Activated naive CD4-positive, alpha-beta T cell treated with Interleukin-2 at 50 U/mL for 16 hours (primary cell): ENCODE results near the gene RBMY1F.
"Not testable (repeated sequence)": the region's sequence is repeated elsewhere in the genome, so short reads cannot be mapped to it uniquely, and the experiment has no call there.

ENCODE experiments used
- DNase-seq: peaks from one replicate; pipeline ENCODE4 v3.0.0-alpha.2; 2020

The RBMY1F gene

DNA sequence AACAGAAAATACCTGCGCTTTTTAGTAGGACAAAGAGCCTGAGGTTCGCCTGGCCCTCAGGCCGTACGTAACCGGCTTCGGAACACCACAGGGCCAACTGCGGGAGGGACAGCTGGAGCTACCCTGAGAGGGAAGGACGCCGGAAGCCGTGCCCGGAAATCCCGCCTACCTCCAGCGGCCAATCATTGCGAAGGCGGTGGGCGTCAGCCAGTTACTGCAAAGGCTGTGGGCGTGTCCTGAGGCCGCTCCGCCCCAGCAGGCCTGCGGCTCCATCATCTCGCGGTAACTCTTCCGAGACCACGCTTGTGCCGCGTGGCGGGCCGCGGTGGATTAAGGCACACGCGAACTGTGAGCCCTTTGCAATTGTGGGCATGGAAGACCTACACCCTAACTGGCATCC is at the start of gene RBMY1F:
RBMY1F (minus strand) TSS at position 101 of the 400 bp plus-strand sequence. CDS start 1,954 bp downstream, outside the sequence.
- not testable (repeated sequence) for DNase-seq

DNA sequence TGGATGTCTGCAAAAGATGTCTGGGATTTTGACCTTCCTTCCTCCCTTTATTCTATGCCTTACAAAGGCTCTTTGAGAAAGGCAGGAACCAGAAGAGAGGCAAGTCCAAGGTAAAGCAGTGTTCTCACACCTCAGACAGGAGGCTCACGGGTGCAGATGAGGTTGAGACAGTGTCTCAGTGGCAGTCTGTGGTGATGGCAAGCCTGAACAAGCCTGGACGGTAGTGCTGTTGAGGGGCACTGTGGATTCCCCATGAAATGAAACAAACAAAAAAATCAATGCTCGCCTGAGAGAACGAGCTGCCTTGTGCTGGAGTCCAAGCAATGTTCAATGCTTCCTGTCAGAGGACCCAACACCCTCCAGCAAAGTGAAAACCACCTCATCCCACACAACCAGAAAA is 31.6 kb downstream of the RBMY1F start:
- not testable (repeated sequence) for DNase-seq

DNA sequence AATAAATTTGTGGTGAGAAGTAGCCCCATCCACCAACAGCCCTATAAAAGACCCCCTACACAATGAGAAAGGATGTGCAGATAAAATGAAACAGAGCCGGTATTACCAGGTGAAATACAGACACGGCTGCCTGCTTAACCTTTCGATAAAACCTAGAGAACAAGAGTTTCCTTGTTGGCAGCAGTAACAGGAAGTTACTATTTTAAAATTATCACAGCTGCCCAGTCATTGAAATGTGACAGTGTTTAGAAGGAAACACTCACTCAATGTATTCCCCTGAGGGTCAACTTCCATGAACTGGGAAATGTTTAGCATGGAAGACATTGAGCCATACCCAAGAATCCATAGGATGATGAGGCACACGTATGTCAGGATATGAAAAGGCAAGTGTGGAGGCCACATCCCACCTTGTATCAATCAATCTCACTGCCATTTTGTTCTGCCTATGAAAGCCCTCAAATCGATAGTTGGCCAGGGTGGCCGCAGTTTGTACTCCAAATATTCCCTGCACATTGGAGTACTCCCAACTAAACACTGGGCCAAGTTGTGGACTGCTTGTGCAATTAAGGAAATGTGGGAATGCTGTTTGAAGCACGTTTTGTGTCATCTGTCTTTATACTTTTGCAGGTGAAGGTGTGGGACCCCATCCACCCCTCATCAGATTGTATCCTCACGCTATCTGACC is 41.6 kb downstream of the RBMY1F start:
- not testable (repeated sequence) for DNase-seq

DNA sequence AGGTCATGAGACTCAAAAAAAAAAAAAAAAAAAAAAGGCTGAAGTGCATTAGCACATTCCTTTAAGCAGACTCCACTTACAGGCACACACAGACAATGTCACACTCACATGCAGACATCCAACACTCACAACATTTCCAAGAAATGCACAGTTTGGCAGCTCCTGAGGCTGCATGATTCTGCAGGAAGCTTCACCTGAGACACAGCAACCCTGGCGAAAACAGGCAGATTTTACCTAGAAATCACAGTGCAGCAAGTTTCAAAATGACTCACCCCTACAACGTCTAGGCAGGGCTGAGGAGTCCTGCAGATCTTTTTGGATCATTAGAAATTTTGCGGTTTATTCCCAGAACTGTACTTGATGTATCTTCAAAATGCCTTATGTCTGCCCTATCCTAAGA is 48.0 kb downstream of the RBMY1F start:
- DNase-seq = not testable (repeated sequence)

DNA sequence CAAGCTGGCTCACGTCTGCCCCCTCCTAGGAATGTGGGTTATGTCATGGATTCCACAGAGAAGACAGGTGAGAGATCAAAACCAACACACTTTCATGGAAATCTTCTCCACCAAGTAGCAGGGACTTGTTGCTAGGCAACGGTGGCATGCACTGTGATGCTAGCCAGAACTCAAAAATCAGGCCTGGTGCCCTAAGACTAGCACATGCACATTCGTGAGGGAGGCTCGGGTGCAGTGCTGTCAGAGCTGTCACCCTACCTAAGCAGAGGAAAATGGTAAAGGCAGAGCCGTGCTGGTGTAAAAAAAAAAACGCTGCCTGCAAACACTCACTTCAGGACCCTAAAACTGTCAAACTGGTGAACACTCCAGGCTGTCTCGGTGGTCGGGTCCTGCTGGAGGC is 52.2 kb downstream of the RBMY1F start:
- not testable (repeated sequence) for DNase-seq
